Activated CD4-positive, alpha-beta T cell treated with anti-CD3 and anti-CD28 coated beads, Interleukin-2, amount 50 U/mL, for 48 hours (primary cell): Measurements from ENCODE around the gene S100A10.

Experiments used
- DNase-seq, 2 experiments: peaks; one replicate each; pipeline ENCODE4 v3.0.0-alpha.2; 2020

Gene S100A10

GRCh38 chr1:151985768-151986167, 7.9 kb downstream of the S100A10 start:
- DNase-seq = no peak

GRCh38 chr1:151985270-151985669, 8.4 kb downstream of the S100A10 start:
- DNase-seq = no peak

- DNase-seq = peak; percentile 38 to 57
Observed at GRCh38 chr1:151984313-151984956, 9.2 kb downstream of the S100A10 start.

GRCh38 chr1:151982300-151983005, 11.2 kb downstream of the S100A10 start:
- no peak for DNase-seq

GRCh38 chr1:151981178-151981525, 12.5 kb downstream of the S100A10 start:
- DNase-seq = no peak

GRCh38 chr1:151980287-151981177, 13.1 kb downstream of the S100A10 start:
- no peak for DNase-seq

- no peak for DNase-seq
Observed at GRCh38 chr1:151978922-151979321, 14.7 kb downstream of the S100A10 start.

- no peak for DNase-seq
Observed at GRCh38 chr1:151977662-151978230, 15.9 kb downstream of the S100A10 start.

GRCh38 chr1:151976858-151977257, 16.8 kb downstream of the S100A10 start:
- DNase-seq = no peak

- no peak for DNase-seq
Observed at GRCh38 chr1:151976015-151976343, 17.7 kb downstream of the S100A10 start.

GRCh38 chr1:151975311-151976014, 18.2 kb downstream of the S100A10 start:
- DNase-seq = no peak

- peak in 1 of 2 experiments; percentile 45 for DNase-seq
Observed at GRCh38 chr1:151972542-151973248, 21.0 kb downstream of the S100A10 start.

GRCh38 chr1:151970626-151971025, 23.0 kb downstream of the S100A10 start:
- no peak for DNase-seq

GRCh38 chr1:151970128-151970527, 23.5 kb downstream of the S100A10 start:
- DNase-seq = no peak

- DNase-seq = no peak
Observed at GRCh38 chr1:151968791-151969399, 24.8 kb downstream of the S100A10 start.

- DNase-seq = peak; percentile 36 to 45
Observed at GRCh38 chr1:151968058-151968457, 25.6 kb downstream of the S100A10 start.

- DNase-seq = no peak
Observed at GRCh38 chr1:151967091-151967490, 26.6 kb downstream of the S100A10 start.

GRCh38 chr1:151966061-151966460, 27.6 kb downstream of the S100A10 start:
- DNase-seq = no peak

GRCh38 chr1:151964510-151964909, 29.1 kb downstream of the S100A10 start:
- DNase-seq = no peak

- no peak for DNase-seq
Observed at GRCh38 chr1:151963288-151963687, 30.4 kb downstream of the S100A10 start.

- DNase-seq = no peak
Observed at GRCh38 chr1:151961833-151962232, 31.8 kb downstream of the S100A10 start.
